K562 (cell line): ENCODE data around the gene EEF1B2.

ENCODE experiments used
- CTCF ChIP-seq, 3 experiments: IDR thresholded peaks in 2 of 3; conservative IDR thresholded peaks in 1 of 3; 2 replicates each; pipeline ENCODE4 v1.5.1; 2011 to 2012; ENCODE audit warnings: low read length in 3 of 3, mild to moderate bottlenecking in 3 of 3, control low read depth in 2 of 3, improper control_type of control experiment in 1 of 3, inconsistent platforms in 1 of 3, low read depth in 1 of 3, mixed read lengths in 1 of 3, moderate library complexity in 1 of 3; ENCODE audit not compliant: insufficient read depth in 2 of 3
- MITF ChIP-seq: IDR thresholded peaks from 2 replicates; pipeline ENCODE4 v1.6.1; 2014; ENCODE audit warnings: antibody characterized with exemption
- MXD1 ChIP-seq: fragments of 250-450 bp; sonication (Bioruptor Pico); IDR thresholded peaks from 2 replicates; pipeline ENCODE4 v1.8.0; 2021; ENCODE audit warnings: borderline replicate concordance, mild to moderate bottlenecking, moderate library complexity; ENCODE audit not compliant: poor library complexity, severe bottlenecking
- NFYB ChIP-seq: IDR thresholded peaks from 2 replicates; pipeline ENCODE4 v1.6.1; 2011; ENCODE audit warnings: mild to moderate bottlenecking, moderate library complexity; ENCODE audit not compliant: insufficient read length; ENCODE audit errors: extremely low read depth
- RAD21 ChIP-seq, 2 experiments: fragments of 250-450 bp in 1 of 2; fragments of 450-650 bp in 1 of 2; sonication (Bioruptor Pico) in 1 of 2; formaldehyde crosslinking in 1 of 2; IDR thresholded peaks in 1 of 2; conservative IDR thresholded peaks in 1 of 2; 2 replicates each; pipeline versions ENCODE4 v1.4.0 to v1.8.0; 2020 to 2022; ENCODE audit warnings: mild to moderate bottlenecking in 2 of 2, moderate library complexity in 1 of 2
- SMARCB1 ChIP-seq: IDR thresholded peaks from 2 replicates; pipeline ENCODE4 v1.6.1; 2011; ENCODE audit warnings: improper control_type of control experiment, low read depth; ENCODE audit not compliant: insufficient read length
- UBTF ChIP-seq, 2 experiments: IDR thresholded peaks; 2 replicates each; pipeline ENCODE4 v1.6.1; 2012; ENCODE audit warnings: improper control_type of control experiment in 2 of 2, low read depth in 2 of 2, low read length in 2 of 2, borderline replicate concordance in 1 of 2
- ZBTB33 ChIP-seq: sonication (generic); formaldehyde crosslinking; IDR thresholded peaks from 2 replicates; pipeline ENCODE4 v1.8.1; 2023; ENCODE audit warnings: mild to moderate bottlenecking, missing genetic modification reagents
- ZNF277 ChIP-seq: fragments of 250-450 bp; sonication (Bioruptor Pico); IDR thresholded peaks from 2 replicates; pipeline ENCODE4 v1.8.0; 2022; ENCODE audit warnings: inconsistent platforms, mild to moderate bottlenecking, moderate library complexity, borderline replicate concordance
- ZNF449 ChIP-seq: fragments of 250-450 bp; sonication (Bioruptor Pico); IDR thresholded peaks from 2 replicates; pipeline ENCODE4 v1.8.0; 2022; ENCODE audit warnings: moderate library complexity, mild to moderate bottlenecking, inconsistent platforms
- ZNF75A ChIP-seq: fragments of 450-650 bp; formaldehyde crosslinking; IDR thresholded peaks from 2 replicates; pipeline ENCODE4 v1.4.0; 2020; ENCODE audit warnings: mild to moderate bottlenecking

GRCh38 chr2:206143451-206143850, 16.2 kb upstream of the EEF1B2 start:
- TF ChIP-seq ZNF75A (CRISPR knock-in tag) (no peak), NFYB (no peak), MITF (no peak), SMARCB1 (no peak), ZBTB33 (CRISPR knock-in tag) (no peak), MXD1 (CRISPR knock-in tag) (no peak), ZNF449 (no peak), RAD21 (CRISPR knock-in tag; conservative IDR thresholded peaks at IDR 0.05 in 1 of 2, IDR thresholded peaks at IDR 0.05 in 1 of 2) (no peak), CTCF (IDR thresholded peaks at IDR 0.05 in 2 of 3, conservative IDR thresholded peaks at IDR 0.05 in 1 of 3; ENCODE audit: insufficient read depth in 2 of 3, low read depth in 1 of 3, low read length in 3 of 3) (no peak), ZNF277 (no peak), UBTF (IDR thresholded peaks at IDR 0.05; ENCODE audit: borderline replicate concordance in 1 of 2, low read depth in 2 of 2, low read length in 2 of 2) (no peak)
